Raji (cell line): ENCODE results near the gene AQP10.

Source experiments
- POLR2A ChIP-seq: IDR thresholded peaks from 2 replicates; pipeline ENCODE4 v1.6.1; 2011; ENCODE audit warnings: low read depth, low read length, control low read depth; ENCODE audit not compliant: insufficient read depth

The AQP10 gene

DNA sequence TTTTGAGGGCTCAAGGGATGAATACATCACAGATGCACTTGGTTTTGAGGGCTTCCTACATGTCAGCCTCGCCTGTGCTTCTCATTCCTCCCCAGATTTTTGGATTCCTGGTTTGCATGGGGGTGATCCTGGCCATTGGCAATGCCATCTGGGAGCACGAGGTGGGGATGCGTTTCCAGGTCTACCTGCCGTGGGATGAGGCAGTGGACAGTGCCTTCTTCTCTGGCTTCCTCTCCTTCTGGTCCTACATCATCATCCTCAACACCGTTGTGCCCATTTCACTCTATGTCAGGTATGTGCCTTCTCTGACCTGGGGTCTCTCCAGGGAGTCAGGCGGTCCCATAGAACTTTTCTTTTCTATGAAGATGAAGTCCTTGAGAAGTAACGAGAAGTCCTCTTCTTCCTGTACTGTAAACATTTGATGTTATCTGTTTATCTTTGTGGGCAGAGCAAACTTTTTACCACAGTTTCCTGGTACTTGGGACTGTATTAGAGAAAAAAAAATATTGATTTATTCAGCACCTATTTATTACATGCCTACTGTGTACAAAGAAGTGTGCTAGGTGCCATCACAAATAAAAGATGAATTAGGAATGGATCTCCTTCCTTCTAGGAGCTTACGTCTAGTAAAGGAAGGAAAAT lies 16.5 kb downstream of the AQP10 start:
- no peak for TF ChIP-seq POLR2A

DNA sequence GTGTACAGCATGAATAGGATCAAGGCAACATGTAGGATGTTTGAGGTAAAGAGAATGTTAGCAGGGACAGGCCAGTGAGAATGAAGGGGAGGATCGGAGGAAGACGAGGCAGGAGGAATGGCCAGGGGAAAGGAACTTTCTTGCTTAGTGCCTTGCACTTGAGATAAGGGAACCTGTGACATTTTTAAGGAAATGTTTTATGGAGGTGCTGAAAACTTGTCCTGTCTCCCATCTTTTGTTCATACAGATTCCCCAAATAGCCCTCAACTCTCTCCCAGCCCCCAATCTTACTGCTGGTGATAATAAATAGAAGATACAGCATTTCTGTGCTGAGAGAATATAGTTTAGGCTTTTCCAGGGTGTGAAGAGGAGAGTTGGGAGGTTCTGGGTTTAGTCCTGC lies 18.0 kb downstream of the AQP10 start:
- no peak for TF ChIP-seq POLR2A

DNA sequence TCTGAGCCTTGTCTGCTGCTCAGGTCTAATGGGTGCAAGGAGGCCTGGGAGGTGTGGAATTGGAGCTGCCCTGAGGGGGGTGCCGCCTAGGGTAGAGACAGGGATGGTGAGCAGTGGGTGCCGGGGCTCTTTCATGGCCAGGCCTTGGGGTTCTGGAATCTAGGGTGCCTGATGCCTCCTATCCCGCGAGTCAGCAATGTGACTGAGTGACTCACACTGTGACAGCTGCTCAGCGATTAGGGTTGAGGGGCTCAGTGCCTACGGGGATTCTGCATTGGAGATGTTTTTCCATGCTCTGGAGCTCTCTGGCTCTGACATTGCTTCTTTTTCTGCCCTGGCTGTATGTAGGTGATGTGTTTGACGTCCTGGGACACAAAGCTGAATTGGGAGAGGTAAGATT lies 21.2 kb downstream of the AQP10 start:
- no peak for TF ChIP-seq POLR2A

DNA sequence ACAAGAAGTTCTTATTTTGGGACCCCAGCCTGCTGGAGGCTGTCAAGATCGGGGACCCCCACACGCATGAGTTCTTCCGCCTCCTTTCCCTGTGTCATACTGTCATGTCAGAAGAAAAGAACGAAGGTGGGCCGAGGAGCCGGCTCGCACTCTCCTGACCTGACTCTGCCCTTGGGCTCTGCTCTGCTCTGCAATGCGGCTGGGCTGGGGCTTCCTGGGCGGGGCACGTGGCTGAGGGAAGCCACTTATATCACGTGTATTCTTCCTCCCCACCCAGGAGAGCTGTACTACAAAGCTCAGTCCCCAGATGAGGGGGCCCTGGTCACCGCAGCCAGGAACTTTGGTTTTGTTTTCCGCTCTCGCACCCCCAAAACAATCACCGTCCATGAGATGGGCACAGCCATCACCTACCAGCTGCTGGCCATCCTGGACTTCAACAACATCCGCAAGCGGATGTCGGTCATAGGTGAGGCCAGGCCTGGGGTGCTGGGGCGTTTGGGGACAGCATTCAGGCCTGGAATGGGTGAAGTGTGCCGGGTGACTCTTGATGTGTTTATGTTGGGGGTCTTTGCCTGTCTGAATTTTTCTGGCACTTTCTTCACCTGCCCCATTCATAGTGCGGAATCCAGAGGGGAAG lies 22.1 kb downstream of the AQP10 start:
- no peak for TF ChIP-seq POLR2A

DNA sequence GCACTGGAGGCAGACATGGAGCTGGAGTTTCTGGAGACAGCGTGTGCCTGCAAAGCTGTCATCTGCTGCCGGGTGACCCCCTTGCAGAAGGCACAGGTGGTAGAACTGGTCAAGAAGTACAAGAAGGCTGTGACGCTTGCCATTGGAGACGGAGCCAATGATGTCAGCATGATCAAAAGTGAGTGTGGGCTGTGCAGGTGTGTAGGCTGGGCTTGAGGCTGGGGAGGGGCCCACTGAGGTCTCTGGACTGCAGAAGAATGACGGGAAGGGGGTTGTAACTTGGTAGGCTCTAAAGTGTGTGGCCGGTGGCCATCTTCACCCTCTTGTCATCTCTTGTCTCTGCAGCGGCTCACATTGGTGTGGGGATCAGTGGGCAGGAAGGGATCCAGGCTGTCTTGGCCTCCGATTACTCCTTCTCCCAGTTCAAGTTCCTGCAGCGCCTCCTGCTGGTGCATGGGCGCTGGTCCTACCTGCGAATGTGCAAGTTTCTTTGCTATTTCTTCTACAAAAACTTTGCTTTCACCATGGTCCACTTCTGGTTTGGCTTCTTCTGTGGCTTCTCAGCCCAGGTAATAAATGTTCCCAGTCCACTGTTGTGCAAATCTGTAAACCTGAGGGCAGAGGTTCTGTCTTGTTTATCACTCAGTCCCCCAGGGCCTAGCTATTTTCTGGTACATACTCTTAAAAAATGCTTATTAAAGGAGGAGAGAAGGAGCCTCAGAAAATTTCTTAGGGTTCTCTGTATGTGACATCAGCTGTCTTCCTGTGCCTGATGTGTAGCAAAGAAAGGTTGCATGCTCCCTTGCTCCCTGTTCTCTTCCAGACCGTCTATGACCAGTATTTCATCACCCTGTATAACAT lies 24.3 kb downstream of the AQP10 start:
- no peak for TF ChIP-seq POLR2A

DNA sequence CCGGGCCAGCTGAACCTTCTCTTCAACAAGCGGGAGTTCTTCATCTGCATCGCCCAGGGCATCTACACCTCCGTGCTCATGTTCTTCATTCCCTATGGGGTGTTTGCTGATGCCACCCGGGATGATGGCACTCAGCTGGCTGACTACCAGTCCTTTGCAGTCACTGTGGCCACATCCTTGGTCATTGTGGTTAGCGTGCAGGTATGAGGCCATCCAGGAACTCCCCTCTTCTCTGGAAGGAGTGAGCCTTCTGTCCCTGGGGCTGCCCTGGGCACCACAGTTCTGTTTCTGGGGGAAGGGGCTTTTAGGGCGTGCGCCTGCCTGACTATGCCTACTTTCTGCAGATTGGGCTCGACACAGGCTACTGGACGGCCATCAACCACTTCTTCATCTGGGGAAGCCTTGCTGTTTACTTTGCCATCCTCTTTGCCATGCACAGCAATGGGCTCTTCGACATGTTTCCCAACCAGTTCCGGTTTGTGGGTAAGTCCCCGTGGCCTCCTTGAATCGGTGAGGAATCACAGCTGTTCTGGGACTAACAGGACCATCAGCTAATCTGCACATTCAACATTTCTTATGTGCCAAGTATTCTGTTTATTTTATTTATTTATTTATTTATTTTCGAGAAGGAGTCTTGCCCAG lies 25.5 kb downstream of the AQP10 start:
- TF ChIP-seq POLR2A, result no peak

DNA sequence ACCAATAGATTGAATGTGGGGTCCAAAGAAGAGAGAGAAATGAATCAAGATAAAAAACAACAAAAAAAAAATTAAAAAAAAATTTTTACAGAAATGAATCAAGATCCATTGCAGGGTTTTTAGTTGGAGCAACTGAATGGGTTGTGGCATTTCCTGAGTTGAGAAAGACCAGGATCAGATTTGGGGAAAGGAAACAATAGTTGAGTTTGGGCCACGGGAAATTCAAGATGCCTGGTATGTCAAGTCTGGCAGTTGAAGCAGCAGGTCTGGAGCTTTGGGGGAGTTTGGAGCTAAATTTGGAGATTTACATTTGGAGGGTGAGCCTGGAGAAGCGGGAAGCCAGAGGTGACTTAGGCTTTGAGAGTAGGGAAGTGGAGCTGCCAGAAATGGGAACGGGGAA lies 27.1 kb downstream of the AQP10 start:
- TF ChIP-seq POLR2A, result no peak

DNA sequence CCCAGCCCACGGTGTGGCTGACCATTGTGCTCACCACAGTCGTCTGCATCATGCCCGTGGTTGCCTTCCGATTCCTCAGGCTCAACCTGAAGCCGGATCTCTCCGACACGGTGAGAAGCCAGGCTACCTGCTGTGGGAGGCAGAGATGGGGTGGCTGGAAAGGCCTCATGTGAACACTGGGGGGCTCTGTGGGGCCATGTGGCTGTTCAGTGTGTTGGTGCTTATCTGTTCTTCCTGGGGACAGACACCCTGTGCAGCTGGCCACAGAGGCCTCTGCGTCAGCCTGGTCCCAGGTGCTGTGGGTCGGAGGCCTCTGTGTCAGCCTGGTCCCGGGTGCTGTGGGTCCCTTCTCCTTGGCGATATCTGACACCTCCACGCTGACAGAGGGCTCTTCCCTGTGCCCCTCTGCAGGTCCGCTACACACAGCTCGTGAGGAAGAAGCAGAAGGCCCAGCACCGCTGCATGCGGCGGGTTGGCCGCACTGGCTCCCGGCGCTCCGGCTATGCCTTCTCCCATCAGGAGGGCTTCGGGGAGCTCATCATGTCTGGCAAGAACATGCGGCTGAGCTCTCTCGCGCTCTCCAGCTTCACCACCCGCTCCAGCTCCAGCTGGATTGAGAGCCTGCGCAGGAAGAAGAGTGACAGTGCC lies 27.7 kb downstream of the AQP10 start:
- no peak for TF ChIP-seq POLR2A

DNA sequence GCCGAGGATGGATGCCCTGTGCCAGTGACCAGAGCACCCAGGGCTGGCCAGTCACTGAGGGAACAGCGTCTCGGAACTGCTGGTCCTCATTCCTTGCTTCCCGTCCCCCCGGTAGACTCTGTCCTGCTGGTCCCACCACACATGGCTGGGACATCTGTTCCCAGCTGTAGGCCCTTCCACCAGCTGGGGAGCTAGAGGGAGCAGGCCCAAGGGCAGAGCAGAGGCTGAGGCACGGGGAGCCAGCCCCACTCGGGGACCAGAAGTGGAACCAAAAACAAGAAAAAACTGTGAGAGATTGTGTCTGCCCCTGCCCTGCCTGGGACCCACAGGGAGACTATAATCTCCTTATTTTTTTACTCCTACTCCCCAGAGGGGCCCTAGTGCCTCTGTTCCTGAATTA lies 28.2 kb downstream of the AQP10 start:
- TF ChIP-seq POLR2A, result no peak

DNA sequence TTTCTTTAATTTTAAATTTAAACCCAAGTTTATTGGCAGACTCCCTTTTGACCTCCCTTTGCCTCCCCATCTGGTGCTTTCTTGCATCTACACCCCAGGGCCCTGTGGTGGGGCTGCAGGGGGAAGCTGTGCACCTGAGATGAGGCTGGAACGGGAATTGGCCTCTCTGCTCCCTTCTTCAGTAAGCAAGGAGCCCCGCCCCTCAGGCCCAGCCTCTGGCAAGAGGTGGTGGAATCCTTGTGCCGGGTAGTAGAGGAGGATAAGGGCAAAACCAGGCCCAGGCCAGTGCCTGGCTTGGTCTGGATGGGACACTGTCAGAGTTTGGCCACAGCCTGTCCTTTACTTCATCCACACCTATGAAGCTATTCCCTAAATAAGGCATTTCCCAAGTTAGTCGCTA lies 29.5 kb downstream of the AQP10 start:
- TF ChIP-seq POLR2A, result no peak

DNA sequence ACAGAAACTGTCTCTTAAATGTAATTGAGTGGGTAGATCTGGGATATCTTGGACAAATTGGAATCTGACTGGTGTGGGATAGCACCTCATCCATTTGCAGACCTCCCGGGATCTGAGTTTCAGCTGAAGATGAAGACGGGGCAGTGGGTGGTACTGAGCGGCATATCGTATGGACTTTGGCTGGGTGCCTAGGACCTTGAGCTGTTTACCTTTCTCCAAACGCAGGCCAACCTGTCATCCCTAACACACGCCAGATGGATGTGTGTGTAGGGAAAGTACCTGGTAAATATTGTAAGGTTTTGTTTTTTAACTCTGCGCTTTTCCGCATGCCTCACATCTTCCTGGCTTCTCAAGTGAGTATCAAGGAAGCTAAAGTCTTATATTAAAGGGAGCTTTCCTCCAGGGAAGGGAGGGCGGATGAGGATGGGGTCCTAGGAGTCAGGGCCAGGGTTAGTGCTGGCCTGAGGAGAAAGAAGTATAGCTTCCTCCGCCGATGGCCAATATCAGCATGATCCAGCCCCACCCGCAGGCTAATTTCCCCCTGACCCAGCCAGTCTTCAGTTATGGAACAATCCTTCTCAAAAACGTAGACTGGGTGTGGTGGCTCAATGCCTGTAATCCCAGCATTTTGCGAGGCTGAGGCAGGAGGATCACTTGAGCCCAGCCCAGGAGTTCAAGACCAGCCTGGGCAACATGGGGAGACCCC lies 30.6 kb downstream of the AQP10 start:
- TF ChIP-seq POLR2A, result no peak

DNA sequence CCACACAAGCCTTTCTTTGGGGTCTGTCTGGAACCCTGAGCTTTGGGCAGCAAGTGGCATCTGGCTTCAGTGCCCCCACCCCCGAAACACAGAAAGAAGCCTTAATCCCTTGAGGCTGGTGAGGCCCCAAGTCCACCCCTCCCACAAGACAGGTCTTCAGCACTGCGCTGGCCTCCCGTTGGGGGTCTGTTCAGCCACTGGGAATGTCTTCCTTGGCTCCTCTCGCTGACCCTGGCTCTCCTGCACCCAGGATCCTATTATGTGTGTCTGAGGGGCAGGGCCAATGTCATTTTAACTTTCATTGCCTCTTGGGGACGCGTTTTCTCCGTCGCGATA lies 31.3 kb downstream of the AQP10 start:
- TF ChIP-seq POLR2A, result no peak

DNA sequence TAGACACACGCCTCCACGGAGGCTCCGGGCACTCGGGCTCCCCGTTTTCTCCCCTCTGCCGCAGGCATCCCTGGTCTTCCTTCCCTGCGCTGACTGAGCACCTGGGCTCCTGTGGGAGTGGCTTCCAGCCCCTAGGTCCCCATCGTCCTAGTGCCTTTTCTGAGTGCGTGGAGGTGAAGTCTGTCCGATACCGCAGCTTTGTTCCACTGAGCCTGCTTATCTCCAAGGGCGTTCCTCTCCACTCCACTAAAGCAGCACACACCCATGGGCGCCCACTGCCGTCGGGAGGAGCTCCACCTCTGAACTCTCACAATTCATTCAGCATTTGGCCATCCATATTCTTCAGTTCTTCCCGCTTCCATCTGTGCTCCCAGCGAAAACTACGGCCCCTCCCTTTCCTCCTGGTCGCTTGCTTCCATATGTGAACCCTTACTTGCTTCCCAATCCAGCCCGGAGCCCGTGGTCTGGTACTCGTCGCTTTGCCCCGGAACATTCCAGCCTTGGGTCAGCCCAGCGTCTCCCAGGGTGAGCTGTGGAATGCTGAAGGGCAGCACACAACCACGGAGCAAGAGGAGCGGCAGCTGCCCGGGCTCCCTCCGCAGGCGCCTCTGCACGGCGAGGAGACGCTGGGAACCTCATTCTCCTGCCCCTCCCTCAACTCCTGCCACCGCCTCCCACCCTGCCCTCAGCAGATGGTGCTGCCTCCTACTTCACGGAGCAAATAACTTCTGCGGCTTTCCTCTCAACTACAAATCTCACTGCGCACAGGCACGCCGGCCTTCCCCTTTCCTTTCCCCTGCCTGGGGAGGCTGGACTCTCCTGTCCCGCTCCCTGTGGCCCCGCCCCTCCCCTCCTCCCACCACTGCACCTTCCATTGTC lies 31.9 kb downstream of the AQP10 start:
- TF ChIP-seq POLR2A, result no peak

DNA sequence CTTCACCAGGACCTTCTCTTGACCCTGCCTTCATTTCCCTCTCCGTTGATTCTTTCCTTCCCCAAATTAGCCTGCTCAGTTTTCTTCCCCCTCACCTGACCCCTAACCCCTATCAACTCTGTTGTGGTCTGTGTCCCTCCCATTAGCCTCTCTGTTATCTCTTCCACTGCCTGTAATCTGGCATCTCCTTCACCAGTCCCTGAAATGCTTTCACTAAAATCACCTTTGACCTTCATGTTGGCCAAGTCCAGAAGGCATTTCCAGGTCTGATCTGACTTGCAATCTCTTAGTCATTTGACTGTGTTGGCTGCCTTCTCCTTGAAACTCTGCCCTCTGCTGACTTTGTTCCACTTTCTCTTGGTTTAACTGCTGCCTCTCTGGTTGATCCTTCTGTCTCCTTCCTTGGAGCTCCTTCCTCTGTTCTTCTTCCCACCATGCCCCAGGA lies 32.6 kb downstream of the AQP10 start:
- TF ChIP-seq POLR2A, result no peak
